Right renal cortex interstitium (tissue), 3 donors: Measurements from ENCODE around the gene PCDHB6. TPM values are rescaled to one million over a fixed set of nuclear protein-coding genes. Genes with fewer than 3 reads are reported as not detected.
"Not testable (repeated sequence)": the region's sequence is repeated elsewhere in the genome, so short reads cannot be mapped to it uniquely, and the experiment has no call there.

Source experiments
- DNase-seq, 3 donors: peaks; one replicate each; pipeline ENCODE4 v3.0.0-alpha.2; 2013; ENCODE audit warnings: low read depth in 3 of 3, low spot score in 2 of 3
- polyA plus RNA-seq, 3 donors: library from polyadenylated mRNA; unstranded; fragments of 120-200 nt; gene quantifications; one replicate each; pipeline ENCODE4 v1.2.1, GENCODE V29; 2013; ENCODE audit not compliant: insufficient read length in 3 of 3

PCDHB6 gene
- 1 to 10 TPM; 2.2 to 3.8 (median 3.2) TPM for polyA plus RNA-seq

DNA sequence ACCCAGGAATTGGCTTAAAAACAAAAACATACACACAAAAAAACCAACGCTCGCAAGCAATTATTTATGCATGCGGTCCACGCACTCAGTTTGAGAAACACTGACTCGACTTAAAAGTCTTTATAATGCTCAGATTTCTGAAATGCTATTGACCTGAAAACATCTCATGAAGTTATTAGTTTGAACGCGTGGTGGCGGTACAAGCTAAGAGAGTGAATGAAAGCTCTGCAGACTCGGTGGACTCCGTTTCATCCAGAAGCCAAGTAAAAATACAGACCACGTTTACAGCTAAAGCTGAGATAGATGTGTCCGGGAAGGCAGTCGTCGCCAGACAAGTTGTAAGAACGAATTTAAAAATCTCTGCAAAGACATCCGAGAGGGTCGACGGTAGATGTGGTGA is at the start of gene PCDHB6:
Gene PCDHB6 (plus strand): TSS at position 246 of the 400 bp plus-strand sequence. CDS start 201 bp downstream, outside the sequence.
- peak in 1 of 3 donors; percentile 3 for DNase-seq

DNA sequence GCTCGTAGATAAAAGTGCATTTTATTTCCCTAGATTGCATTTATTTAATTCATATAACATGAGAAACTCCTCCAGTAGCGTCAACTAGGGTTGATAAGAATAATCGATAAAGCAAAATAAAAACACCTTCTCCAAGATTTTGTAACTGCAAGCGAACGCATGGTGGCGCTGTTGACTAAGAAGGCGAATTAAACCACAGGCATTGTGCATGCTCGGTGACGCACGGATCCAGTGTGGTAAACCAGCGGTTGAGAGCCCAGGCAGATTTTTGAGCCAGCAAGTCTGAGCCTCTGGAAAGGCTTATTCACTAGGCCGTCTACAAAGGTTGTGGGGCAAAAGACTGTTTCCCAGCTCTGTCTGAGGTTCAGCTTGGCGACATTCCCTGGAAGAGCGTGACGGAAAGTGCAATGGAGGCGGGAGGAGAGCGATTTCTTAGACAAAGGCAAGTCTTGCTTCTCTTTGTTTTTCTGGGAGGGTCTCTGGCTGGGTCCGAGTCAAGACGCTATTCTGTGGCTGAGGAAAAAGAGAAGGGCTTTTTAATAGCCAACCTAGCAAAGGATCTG is 49.5 kb upstream of the PCDHB6 start, which contains the start of gene PCDHB3:
Gene PCDHB3 (plus strand): TSS at position 231 of the 563 bp plus-strand sequence. CDS start 177 bp downstream, at position 408.
- DNase-seq = no peak

DNA sequence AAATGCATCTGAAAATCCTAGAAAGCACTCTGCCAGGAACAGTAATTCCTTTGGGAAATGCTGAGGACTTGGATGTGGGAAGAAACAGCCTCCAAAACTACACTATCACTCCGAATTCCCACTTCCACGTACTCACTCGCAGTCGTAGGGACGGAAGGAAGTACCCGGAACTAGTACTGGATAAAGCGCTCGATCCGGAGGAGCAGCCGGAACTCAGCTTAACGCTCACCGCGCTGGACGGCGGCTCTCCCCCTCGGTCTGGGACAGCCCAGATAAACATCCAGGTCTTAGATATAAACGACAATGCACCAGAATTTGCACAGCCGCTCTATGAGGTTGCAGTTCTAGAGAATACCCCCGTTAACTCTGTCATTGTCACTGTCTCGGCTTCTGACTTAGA is 48.8 kb upstream of the PCDHB6 start:
- no peak for DNase-seq

DNA sequence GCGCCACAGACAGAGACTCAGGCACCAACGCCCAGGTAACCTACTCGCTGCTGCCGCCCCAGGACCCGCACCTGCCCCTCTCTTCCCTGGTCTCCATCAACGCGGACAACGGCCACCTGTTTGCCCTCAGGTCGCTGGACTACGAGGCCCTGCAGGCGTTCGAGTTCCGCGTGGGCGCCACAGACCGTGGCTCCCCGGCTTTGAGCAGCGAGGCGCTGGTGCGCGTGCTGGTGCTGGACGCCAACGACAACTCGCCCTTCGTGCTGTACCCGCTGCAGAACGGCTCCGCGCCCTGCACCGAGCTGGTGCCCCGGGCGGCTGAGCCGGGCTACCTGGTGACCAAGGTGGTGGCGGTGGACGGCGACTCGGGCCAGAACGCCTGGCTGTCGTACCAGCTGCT is 47.8 kb upstream of the PCDHB6 start:
- DNase-seq = not testable (repeated sequence)

DNA sequence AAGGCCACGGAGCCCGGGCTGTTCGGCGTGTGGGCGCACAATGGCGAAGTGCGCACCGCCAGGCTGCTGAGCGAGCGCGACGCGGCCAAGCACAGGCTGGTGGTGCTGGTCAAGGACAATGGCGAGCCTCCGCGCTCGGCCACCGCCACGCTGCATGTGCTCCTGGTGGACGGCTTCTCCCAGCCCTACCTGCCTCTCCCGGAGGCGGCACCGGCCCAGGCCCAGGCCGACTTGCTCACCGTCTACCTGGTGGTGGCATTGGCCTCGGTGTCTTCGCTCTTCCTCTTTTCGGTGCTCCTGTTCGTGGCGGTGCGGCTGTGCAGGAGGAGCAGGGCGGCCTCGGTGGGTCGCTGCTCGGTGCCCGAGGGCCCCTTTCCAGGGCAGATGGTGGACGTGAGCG is 47.4 kb upstream of the PCDHB6 start:
- not testable (repeated sequence) for DNase-seq

DNA sequence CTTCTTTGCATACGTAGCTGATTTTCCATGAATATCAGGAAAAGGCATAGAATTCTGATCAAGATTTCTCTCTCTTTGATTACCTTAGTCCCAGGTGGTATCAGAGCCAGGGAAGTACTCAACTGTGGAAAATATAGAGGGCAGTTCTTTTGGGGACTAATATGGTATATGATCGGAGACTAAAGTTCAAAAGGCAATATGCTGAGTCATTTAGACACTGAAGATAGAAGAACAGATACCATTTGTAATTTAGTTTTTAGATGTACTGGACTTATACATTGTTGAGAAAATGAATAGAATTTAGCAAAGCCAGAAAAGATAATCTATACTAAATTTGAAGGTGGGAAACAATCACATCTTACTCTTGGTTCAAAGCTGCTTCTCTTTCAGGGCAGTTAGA is 44.5 kb upstream of the PCDHB6 start:
- no peak for DNase-seq

DNA sequence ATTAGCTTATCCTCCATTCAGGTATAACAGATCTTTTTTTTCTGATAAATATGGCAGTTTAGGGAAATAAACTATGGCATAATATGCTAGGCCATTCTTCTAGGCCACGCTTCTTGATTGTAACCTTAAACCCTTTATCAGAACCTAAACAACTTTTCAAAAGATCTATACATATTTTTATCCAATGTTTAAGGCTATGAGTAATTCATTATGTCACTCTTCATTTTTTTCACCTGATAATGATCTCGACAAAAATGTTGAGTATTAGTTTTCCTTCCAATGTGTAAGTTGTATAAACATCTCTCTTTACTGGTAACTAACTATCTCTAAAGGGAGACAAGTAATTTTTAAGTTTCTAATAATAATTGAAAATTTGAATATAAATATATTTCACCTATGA is 30.6 kb upstream of the PCDHB6 start:
- DNase-seq = no peak

DNA sequence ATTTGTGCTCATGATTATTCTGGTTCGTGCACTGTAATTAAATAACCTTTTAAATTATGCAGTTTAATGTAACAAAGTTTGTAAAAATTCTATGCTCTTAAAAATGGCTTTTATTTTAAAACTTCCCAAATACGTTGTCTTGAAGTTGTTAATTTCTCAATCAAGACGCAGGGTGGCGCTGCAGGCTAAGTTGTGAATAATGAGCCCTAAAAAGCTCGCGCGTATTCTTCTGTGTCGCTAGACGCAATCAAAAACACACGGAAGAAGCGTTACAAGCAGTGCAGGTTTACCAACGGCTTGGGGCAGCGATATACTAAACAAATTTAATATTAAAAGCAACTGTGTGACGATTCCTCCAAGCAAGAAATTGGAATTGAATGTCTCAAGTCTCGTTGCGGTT is 28.3 kb upstream of the PCDHB6 start, which contains the start of gene PCDHB4:
Gene PCDHB4 (plus strand): TSS at position 256 of the 400 bp plus-strand sequence. CDS start 181 bp downstream, outside the sequence.
- no peak for DNase-seq

DNA sequence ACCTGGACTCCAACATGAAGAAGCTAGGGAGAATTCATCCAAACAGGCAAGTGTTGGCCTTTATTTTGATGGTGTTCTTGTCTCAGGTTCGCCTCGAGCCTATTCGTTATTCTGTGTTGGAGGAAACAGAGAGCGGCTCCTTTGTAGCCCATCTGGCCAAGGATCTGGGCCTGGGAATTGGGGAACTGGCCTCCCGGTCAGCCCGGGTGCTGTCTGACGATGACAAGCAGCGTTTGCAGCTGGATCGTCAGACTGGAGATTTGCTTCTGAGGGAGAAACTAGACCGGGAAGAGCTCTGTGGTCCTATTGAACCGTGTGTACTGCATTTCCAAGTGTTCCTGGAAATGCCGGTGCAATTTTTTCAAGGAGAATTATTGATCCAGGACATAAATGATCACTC is 27.9 kb upstream of the PCDHB6 start:
- no peak for DNase-seq

DNA sequence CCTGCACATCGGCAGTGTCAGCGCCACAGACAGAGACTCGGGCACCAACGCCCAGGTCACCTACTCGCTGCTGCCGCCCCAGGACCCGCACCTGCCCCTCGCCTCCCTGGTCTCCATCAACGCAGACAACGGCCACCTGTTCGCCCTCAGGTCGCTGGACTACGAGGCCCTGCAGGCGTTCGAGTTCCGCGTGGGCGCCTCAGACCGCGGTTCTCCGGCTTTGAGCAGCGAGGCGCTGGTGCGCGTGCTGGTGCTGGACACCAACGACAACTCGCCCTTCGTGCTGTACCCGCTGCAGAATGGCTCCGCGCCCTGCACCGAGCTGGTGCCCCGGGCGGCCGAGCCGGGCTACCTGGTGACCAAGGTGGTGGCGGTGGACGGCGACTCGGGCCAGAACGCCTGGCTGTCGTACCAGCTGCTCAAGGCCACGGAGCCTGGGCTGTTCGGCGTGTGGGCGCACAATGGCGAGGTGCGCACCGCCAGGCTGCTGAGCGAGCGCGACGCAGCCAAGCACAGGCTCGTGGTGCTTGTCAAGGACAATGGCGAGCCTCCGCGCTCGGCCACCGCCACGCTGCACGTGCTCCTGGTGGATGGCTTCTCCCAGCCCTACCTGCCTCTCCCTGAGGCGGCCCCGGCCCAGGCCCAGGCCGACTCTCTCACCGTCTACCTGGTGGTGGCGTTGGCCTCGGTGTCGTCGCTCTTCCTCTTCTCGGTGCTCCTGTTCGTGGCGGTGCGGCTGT is 26.3 kb upstream of the PCDHB6 start:
- DNase-seq = not testable (repeated sequence)

DNA sequence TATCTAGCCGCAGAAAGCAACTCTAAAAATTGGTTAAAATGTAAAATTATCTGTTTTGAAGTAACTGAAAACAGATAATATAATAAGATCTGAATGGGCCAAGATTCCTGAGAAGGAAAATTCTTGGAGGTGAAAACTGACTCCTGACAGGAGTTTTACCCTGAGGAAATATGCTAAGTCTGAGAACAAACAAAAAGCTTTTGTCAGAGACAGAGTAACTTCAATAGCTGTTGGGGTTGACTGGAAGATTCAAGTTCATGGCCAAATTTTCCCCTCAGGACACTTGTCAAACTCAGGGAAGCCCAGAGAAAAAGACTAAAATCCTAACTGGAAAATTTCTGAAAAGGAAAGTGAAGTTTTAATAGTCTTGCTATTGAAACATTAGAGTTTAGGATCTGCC is 22.6 kb upstream of the PCDHB6 start:
- no peak for DNase-seq

DNA sequence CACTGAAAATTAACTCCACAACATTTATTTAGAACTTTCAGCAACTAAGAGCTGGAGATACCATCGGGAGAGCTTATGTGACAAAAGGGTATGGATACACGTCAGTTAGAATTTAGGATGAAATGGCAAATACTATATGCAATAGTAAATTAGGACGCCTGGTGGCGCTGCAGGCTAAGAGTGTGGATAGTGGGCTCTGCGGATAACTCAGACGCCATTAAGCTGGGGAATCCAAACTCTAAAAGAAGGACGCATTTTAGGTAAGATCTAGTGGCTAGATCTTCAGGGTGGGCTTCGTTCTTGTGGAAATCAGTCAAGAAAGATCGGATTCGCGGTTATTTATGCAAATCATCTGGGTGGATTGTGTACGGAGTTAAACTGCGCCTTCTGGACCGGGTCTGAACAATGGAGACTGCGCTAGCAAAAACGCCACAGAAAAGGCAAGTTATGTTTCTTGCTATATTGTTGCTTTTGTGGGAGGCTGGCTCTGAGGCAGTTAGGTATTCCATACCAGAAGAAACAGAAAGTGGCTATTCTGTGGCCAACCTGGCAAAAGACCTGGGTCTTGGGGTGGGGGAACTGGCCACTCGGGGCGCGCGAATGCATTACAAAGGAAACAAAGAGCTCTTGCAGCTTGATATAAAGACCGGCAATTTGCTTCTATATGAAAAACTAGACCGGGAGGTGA is 14.7 kb upstream of the PCDHB6 start, which contains the start of gene PCDHB5:
Gene PCDHB5 (plus strand): TSS at position 177 of the 688 bp plus-strand sequence. CDS start 229 bp downstream, at position 406.
- peak in 1 of 3 donors; percentile 8 for DNase-seq

DNA sequence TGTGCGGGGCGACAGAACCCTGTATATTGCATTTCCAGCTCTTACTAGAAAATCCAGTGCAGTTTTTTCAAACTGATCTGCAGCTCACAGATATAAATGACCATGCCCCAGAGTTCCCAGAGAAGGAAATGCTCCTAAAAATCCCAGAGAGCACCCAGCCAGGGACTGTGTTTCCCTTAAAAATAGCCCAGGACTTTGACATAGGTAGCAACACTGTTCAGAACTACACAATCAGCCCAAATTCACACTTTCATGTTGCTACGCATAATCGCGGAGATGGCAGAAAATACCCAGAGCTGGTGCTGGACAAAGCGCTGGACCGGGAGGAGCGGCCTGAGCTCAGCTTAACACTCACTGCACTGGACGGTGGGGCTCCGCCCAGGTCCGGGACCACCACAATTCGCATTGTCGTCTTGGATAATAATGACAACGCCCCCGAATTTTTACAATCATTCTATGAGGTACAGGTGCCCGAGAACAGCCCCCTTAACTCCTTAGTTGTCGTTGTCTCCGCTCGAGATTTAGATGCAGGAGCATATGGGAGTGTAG is 14.1 kb upstream of the PCDHB6 start:
- DNase-seq = no peak

DNA sequence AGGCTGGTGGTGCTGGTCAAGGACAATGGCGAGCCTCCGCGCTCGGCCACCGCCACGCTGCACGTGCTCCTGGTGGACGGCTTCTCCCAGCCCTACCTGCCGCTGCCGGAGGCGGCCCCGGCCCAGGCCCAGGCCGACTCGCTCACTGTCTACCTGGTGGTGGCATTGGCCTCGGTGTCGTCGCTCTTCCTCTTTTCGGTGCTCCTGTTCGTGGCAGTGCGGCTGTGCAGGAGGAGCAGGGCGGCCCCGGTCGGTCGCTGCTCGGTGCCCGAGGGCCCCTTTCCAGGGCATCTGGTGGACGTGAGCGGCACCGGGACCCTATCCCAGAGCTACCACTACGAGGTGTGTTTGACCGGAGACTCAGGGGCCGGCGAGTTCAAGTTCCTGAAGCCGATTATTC is 12.5 kb upstream of the PCDHB6 start:
- not testable (repeated sequence) for DNase-seq

DNA sequence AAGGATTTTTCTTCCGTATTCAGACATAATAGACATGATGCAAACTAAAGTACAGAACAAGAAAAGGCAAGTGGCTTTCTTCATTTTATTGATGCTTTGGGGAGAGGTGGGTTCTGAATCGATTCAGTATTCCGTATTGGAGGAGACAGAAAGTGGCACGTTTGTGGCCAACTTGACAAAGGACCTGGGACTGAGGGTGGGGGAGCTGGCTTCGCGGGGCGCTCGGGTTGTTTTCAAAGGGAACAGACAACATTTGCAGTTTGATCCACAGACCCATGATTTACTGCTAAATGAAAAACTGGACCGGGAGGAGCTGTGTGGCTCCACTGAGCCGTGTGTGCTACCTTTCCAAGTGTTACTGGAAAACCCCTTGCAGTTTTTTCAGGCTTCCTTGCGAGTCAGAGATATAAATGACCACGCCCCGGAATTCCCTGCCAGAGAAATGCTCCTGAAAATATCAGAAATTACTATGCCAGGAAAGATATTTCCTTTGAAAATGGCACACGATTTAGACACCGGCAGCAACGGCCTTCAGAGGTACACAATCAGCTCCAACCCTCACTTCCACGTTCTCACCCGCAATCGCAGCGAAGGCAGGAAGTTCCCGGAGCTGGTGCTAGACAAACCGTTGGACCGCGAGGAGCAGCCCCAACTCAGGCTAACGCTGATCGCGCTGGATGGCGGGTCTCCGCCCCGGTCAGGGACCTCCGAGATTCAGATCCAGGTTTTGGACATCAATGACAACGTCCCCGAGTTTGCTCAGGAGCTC is 551 bp downstream of the PCDHB6 start:
- DNase-seq = no peak

DNA sequence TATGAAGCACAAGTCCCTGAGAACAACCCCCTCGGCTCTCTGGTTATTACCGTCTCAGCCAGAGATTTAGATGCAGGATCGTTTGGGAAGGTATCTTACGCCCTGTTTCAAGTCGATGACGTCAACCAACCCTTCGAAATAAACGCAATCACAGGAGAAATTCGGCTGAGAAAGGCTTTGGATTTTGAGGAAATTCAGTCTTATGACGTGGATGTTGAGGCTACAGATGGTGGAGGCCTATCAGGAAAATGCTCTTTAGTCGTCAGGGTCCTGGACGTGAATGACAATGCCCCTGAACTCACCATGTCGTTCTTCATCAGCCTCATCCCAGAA is 1.1 kb downstream of the PCDHB6 start:
- DNase-seq = no peak

DNA sequence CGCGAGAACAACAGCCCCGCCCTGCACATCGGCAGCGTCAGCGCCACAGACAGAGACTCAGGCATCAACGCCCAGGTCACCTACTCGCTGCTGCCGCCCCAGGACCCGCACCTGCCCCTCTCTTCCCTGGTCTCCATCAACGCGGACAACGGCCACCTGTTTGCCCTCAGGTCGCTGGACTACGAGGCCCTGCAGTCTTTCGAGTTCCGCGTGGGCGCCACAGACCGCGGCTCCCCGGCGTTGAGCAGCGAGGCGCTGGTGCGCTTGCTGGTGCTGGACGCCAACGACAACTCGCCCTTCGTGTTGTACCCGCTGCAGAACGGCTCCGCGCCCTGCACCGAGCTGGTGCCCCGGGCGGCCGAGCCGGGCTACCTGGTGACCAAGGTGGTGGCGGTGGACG is 1.8 kb downstream of the PCDHB6 start:
- not testable (repeated sequence) for DNase-seq

DNA sequence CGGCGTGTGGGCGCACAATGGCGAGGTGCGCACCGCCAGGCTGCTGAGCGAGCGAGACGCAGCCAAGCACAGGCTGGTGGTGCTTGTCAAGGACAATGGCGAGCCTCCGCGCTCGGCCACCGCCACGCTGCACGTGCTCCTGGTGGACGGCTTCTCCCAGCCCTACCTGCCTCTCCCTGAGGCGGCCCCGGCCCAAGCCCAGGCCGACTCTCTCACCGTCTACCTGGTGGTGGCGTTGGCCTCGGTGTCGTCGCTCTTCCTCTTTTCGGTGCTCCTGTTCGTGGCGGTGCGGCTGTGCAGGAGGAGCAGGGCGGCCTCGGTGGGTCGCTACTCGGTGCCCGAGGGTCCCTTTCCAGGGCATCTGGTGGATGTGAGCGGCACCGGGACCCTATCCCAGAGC is 2.2 kb downstream of the PCDHB6 start:
- DNase-seq = not testable (repeated sequence)

DNA sequence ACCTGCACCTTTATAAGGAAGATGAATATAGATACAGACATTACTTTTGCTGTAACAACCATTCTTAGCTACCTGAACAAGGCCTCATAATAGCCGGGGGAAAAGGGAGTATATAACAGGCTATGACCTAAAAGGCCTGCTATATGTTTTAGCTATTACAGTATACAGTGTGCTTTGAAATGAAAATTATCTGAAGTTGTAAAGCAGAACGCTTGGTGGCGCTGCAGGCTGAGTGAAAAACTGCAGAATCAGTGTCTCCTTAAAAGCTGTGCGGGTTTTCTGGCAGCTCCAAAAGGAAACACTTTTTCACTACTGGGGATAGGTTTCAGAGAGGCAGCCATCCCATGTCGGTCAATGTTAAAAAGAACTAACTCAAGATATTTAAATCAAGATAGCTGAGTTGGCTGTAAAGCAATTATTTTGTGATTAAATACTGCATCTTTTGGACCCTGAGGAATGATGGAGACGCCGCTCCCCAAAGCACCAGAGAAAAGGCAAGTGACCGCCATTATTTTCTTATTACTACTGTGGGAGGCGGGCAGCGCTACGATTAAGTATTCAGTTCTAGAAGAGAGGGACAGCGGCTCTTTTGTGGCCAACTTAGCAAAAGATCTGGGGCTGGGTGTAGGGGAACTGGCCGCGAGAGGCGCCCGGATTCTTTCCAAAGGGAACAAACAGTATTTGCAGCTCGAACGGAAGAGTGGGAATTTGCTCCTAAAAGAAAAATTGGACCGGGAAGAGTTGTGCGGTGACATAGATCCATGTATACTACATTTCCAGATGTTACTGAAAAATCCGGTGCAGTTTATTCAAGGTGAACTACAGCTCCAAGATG is 5.9 kb downstream of the PCDHB6 start:
- DNase-seq = no peak

DNA sequence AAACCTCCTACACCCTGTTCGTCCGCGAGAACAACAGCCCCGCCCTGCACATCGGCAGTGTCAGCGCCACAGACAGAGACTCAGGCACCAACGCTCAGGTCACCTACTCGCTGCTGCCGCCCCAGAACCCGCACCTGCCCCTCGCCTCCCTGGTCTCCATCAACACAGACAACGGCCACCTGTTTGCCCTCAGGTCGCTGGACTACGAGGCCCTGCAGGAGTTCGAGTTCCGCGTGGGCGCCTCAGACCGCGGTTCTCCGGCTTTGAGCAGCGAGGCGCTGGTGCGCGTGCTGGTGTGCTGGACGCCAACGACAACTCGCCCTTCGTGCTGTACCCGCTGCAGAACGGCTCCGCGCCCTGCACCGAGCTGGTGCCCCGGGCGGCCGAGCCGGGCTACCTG is 7.5 kb downstream of the PCDHB6 start:
- not testable (repeated sequence) for DNase-seq
